OCI-LY3 (cell line): ENCODE results near the gene VPS4B.

Experiments used
- EZH2phosphoT487 ChIP-seq: fragments of 200-600 bp; shearing (Covaris generic); IDR thresholded peaks from 2 replicates; pipeline ENCODE4 v1.6.1; 2018; ENCODE audit warnings: antibody characterized with exemption, mixed run types, low read depth
- TF ChIP-seq, protein P1 (sequence below): fragments of 200-600, 300-600 bp; sonication (generic); IDR thresholded peaks from 2 replicates; pipeline ENCODE4 v1.5.1; 2014; ENCODE audit warnings: antibody characterized with exemption, low read length, low read depth

DNA sequence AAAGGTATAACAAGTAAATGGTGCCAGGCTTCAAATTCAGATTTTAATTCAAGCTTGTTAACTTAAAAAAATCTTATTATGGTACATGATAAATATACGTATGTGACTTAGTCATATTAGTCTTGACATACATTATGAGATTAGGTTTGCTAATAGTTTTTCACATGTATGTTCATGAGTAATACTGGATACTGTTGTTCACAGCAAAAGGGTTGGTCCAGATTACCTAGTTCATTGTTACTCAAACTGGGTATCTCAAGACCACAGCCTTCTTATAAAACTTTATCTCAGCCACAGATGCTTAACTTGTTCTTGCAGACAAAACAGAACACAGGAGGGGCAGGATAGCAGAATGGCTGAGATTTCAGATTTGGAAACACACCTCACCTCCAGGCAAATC is 26.8 kb downstream of the VPS4B start:
- TF ChIP-seq, protein P1, sequence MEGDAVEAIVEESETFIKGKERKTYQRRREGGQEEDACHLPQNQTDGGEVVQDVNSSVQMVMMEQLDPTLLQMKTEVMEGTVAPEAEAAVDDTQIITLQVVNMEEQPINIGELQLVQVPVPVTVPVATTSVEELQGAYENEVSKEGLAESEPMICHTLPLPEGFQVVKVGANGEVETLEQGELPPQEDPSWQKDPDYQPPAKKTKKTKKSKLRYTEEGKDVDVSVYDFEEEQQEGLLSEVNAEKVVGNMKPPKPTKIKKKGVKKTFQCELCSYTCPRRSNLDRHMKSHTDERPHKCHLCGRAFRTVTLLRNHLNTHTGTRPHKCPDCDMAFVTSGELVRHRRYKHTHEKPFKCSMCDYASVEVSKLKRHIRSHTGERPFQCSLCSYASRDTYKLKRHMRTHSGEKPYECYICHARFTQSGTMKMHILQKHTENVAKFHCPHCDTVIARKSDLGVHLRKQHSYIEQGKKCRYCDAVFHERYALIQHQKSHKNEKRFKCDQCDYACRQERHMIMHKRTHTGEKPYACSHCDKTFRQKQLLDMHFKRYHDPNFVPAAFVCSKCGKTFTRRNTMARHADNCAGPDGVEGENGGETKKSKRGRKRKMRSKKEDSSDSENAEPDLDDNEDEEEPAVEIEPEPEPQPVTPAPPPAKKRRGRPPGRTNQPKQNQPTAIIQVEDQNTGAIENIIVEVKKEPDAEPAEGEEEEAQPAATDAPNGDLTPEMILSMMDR, result no peak
- TF ChIP-seq EZH2phosphoT487, result no peak
